H1 (cell line): Measurements from ENCODE around the gene MPP3.

ENCODE experiments used
- ATF2 ChIP-seq: IDR thresholded peaks from 2 replicates; pipeline ENCODE4 v1.6.1; 2012; ENCODE audit warnings: low read length, inconsistent platforms
- POLR2A ChIP-seq, 2 experiments: IDR thresholded peaks; 1 replicate in 1 of 2; 2 replicates in 1 of 2; pipeline ENCODE4 v1.6.1; 2011; ENCODE audit warnings: low read depth in 2 of 2, low read length in 2 of 2, mild to moderate bottlenecking in 2 of 2; ENCODE audit errors: control extremely low read depth in 1 of 2

- TF ChIP-seq ATF2 (no peak), POLR2A (IDR thresholded peaks at IDR 0.05; ENCODE audit: control extremely low read depth in 1 of 2, low read depth in 2 of 2, low read length in 2 of 2) (no peak)
Observed at GRCh38 chr17:43848601-43849000, 15.7 kb upstream of the MPP3 start.
